ENCODE data around the gene SFXN5.
"Not testable (repeated sequence)": the region's sequence is repeated elsewhere in the genome, so short reads cannot be mapped to it uniquely, and the experiment has no call there.

The SFXN5 gene

GRCh38 chr2:72908741-72909140, 162.8 kb downstream of the SFXN5 start:
- Histone ChIP-seq H3K79me2 (ENCODE audit: control insufficient read depth, insufficient read depth, low read length) (no peaks in the 10 kb centered on the region), H3K27me3 (ENCODE audit: insufficient read depth, low read length, poor library complexity) (peaks cover 7% of the 10 kb centered on the region), H3K56ac (ENCODE audit: low read length) (no peak overlapping the region), H2BK15ac (replicated peaks; ENCODE audit: low read depth) (no peak overlapping the region), H2BK120ac (ENCODE audit: low read depth, low read length) (no peak overlapping the region), H3K4ac (ENCODE audit: low read depth, low read length) (no peak overlapping the region), H3K9ac (ENCODE audit: low read length) (no peak overlapping the region), H3K36me3 (ENCODE audit: control insufficient read depth, insufficient read depth, low read length) (no peaks in the 10 kb centered on the region), H2AK5ac (ENCODE audit: low read length) (no peak overlapping the region), H2BK5ac (ENCODE audit: low read length) (no peak overlapping the region), H4K8ac (ENCODE audit: low read depth, low read length) (no peak overlapping the region), H3K27ac (ENCODE audit: low read depth, low read length) (no peak overlapping the region), H3K4me1 (ENCODE audit: control insufficient read depth, low read depth, low read length) (no peaks in the 10 kb centered on the region), H3K4me3 (ENCODE audit: low read length) (no peak overlapping the region), H3K18ac (ENCODE audit: low read length) (no peak overlapping the region), H3K23ac (ENCODE audit: low read length) (no peak overlapping the region), H4K5ac (ENCODE audit: low read length) (no peak overlapping the region), H3K4me2 (ENCODE audit: low read length) (no peak overlapping the region), H3K79me1 (ENCODE audit: low read length) (no peaks in the 10 kb centered on the region)
- WGBS (ENCODE audit: extremely low coverage, insufficient coverage, low lambda C conversion rate), result no CpG with 5 or more reads among the region's 3 CpGs
- DNase-seq, result no peak

DNA sequence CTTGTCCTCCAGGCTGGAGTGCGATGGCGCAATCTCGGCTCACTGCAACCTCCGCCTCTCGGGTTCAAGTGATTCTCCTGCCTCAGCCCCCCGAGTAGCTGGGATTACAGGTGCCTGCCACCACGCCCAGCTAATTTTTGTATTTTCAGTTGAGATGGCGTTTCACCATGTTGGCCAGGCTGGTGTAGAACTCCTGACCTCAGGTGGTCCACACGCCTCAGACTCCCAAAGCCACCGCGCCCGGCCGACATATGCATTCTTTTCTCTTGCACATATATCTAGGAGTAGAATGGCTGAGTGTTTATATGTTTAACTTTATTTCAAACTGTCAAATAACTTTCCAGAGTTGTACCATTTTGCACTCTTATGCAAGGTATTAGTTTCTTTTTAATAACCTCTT, 164.1 kb downstream of the SFXN5 start:
- not testable (repeated sequence) for H3K36me3 ChIP-seq (ENCODE audit: control insufficient read depth, insufficient read depth, low read length); H2BK15ac ChIP-seq (replicated peaks; ENCODE audit: low read depth); H3K23ac ChIP-seq (ENCODE audit: low read length); H4K5ac ChIP-seq (ENCODE audit: low read length); H3K27me3 ChIP-seq (ENCODE audit: insufficient read depth, low read length, poor library complexity); H3K27ac ChIP-seq (ENCODE audit: low read depth, low read length); DNase-seq; H3K9ac ChIP-seq (ENCODE audit: low read length); H3K4me2 ChIP-seq (ENCODE audit: low read length); H2AK5ac ChIP-seq (ENCODE audit: low read length); H2BK5ac ChIP-seq (ENCODE audit: low read length); H3K4me1 ChIP-seq (ENCODE audit: control insufficient read depth, low read depth, low read length); H3K4ac ChIP-seq (ENCODE audit: low read depth, low read length); H3K56ac ChIP-seq (ENCODE audit: low read length); H3K79me2 ChIP-seq (ENCODE audit: control insufficient read depth, insufficient read depth, low read length); H3K79me1 ChIP-seq (ENCODE audit: low read length); H3K4me3 ChIP-seq (ENCODE audit: low read length); H4K8ac ChIP-seq (ENCODE audit: low read depth, low read length); H2BK120ac ChIP-seq (ENCODE audit: low read depth, low read length); H3K18ac ChIP-seq (ENCODE audit: low read length)
- WGBS (ENCODE audit: extremely low coverage, insufficient coverage, low lambda C conversion rate), result no CpG with 5 or more reads among the region's 13 CpGs

DNA sequence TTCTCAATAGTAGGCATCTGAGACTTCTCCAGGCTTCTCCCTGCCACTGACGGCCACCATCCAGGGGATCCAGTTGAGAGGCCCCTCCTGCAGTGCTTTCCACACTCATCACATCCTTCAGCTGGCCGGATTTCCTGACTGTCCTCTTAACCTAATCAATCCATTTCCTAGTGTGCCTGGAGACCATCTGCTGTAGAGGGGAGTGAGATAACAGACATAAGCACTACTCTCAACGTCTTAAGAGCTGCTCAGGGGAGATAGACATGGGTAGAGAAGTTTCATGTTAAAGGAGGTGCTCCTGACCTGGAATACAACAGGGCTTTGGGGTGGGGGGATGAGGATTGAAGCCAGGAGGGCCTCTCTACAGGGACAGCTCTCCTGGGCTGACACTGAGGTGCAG, 170.1 kb downstream of the SFXN5 start:
- no peaks in the 10 kb centered on the region for H3K79me2 ChIP-seq (ENCODE audit: control insufficient read depth, insufficient read depth, low read length)
- H3K23ac ChIP-seq (ENCODE audit: low read length), result no peak overlapping the region
- no peaks in the 10 kb centered on the region for H3K36me3 ChIP-seq (ENCODE audit: control insufficient read depth, insufficient read depth, low read length)
- H2BK120ac ChIP-seq (ENCODE audit: low read depth, low read length), result no peak overlapping the region
- H3K56ac ChIP-seq (ENCODE audit: low read length), result peak overlapping the region; percentile 44
- H3K4ac ChIP-seq (ENCODE audit: low read depth, low read length), result no peak overlapping the region
- H4K5ac ChIP-seq (ENCODE audit: low read length), result no peak overlapping the region
- no peak overlapping the region for H3K18ac ChIP-seq (ENCODE audit: low read length)
- no peak overlapping the region for H2AK5ac ChIP-seq (ENCODE audit: low read length)
- peak overlapping the region; percentile 51 for H2BK5ac ChIP-seq (ENCODE audit: low read length)
- H3K27me3 ChIP-seq (ENCODE audit: insufficient read depth, low read length, poor library complexity), result no peaks in the 10 kb centered on the region
- DNase-seq, result peak; percentile 87
- no peak overlapping the region for H4K8ac ChIP-seq (ENCODE audit: low read depth, low read length)
- H3K9ac ChIP-seq (ENCODE audit: low read length), result no peak overlapping the region
- H2BK15ac ChIP-seq (replicated peaks; ENCODE audit: low read depth), result no peak overlapping the region
- H3K4me2 ChIP-seq (ENCODE audit: low read length), result no peak overlapping the region
- H3K4me1 ChIP-seq (ENCODE audit: control insufficient read depth, low read depth, low read length), result peaks cover 3% of the 10 kb centered on the region
- no peaks in the 10 kb centered on the region for H3K79me1 ChIP-seq (ENCODE audit: low read length)
- H3K4me3 ChIP-seq (ENCODE audit: low read length), result no peak overlapping the region
- H3K27ac ChIP-seq (ENCODE audit: low read depth, low read length), result peak overlapping the region; percentile 68
- no CpG with 5 or more reads among the region's 3 CpGs for WGBS (ENCODE audit: extremely low coverage, insufficient coverage, low lambda C conversion rate)

- Histone ChIP-seq H4K5ac (ENCODE audit: low read length) (no peak overlapping the region), H3K27ac (ENCODE audit: low read depth, low read length) (no peak overlapping the region), H2BK5ac (ENCODE audit: low read length) (peak overlapping the region; percentile 77), H3K36me3 (ENCODE audit: control insufficient read depth, insufficient read depth, low read length) (no peaks in the 10 kb centered on the region), H3K9ac (ENCODE audit: low read length) (no peak overlapping the region), H3K4ac (ENCODE audit: low read depth, low read length) (no peak overlapping the region), H2AK5ac (ENCODE audit: low read length) (no peak overlapping the region), H3K4me3 (ENCODE audit: low read length) (no peak overlapping the region), H3K27me3 (ENCODE audit: insufficient read depth, low read length, poor library complexity) (no peaks in the 10 kb centered on the region), H4K8ac (ENCODE audit: low read depth, low read length) (no peak overlapping the region), H2BK15ac (replicated peaks; ENCODE audit: low read depth) (no peak overlapping the region), H3K56ac (ENCODE audit: low read length) (peak overlapping the region; percentile 17), H3K79me2 (ENCODE audit: control insufficient read depth, insufficient read depth, low read length) (no peaks in the 10 kb centered on the region), H3K18ac (ENCODE audit: low read length) (no peak overlapping the region), H2BK120ac (ENCODE audit: low read depth, low read length) (no peak overlapping the region), H3K79me1 (ENCODE audit: low read length) (no peaks in the 10 kb centered on the region), H3K4me1 (ENCODE audit: control insufficient read depth, low read depth, low read length) (peaks cover 3% of the 10 kb centered on the region), H3K4me2 (ENCODE audit: low read length) (no peak overlapping the region), H3K23ac (ENCODE audit: low read length) (no peak overlapping the region)
- no CpG with 5 or more reads among the region's 5 CpGs for WGBS (ENCODE audit: extremely low coverage, insufficient coverage, low lambda C conversion rate)
- DNase-seq, result no peak
These were observed 171.2 kb downstream of the SFXN5 start for GRCh38 chr2:72900191-72900825.

- H2BK5ac ChIP-seq (ENCODE audit: low read length), result no peak overlapping the region
- no peaks in the 10 kb centered on the region for H3K36me3 ChIP-seq (ENCODE audit: control insufficient read depth, insufficient read depth, low read length)
- no peak overlapping the region for H3K56ac ChIP-seq (ENCODE audit: low read length)
- no peak overlapping the region for H3K4ac ChIP-seq (ENCODE audit: low read depth, low read length)
- H2AK5ac ChIP-seq (ENCODE audit: low read length), result no peak overlapping the region
- DNase-seq, result no peak
- H3K79me1 ChIP-seq (ENCODE audit: low read length), result no peaks in the 10 kb centered on the region
- H3K79me2 ChIP-seq (ENCODE audit: control insufficient read depth, insufficient read depth, low read length), result no peaks in the 10 kb centered on the region
- no peak overlapping the region for H2BK120ac ChIP-seq (ENCODE audit: low read depth, low read length)
- no peak overlapping the region for H3K4me3 ChIP-seq (ENCODE audit: low read length)
- no peak overlapping the region for H4K8ac ChIP-seq (ENCODE audit: low read depth, low read length)
- H3K27ac ChIP-seq (ENCODE audit: low read depth, low read length), result no peak overlapping the region
- no peak overlapping the region for H3K23ac ChIP-seq (ENCODE audit: low read length)
- H3K27me3 ChIP-seq (ENCODE audit: insufficient read depth, low read length, poor library complexity), result no peaks in the 10 kb centered on the region
- H2BK15ac ChIP-seq (replicated peaks; ENCODE audit: low read depth), result no peak overlapping the region
- no peak overlapping the region for H3K9ac ChIP-seq (ENCODE audit: low read length)
- peaks cover 3% of the 10 kb centered on the region for H3K4me1 ChIP-seq (ENCODE audit: control insufficient read depth, low read depth, low read length)
- no CpG with 5 or more reads among the region's 2 CpGs for WGBS (ENCODE audit: extremely low coverage, insufficient coverage, low lambda C conversion rate)
- no peak overlapping the region for H3K4me2 ChIP-seq (ENCODE audit: low read length)
- H4K5ac ChIP-seq (ENCODE audit: low read length), result no peak overlapping the region
- no peak overlapping the region for H3K18ac ChIP-seq (ENCODE audit: low read length)
These were observed 173.0 kb downstream of the SFXN5 start for GRCh38 chr2:72898585-72898906.

All from mesendoderm (in vitro differentiated cells).